ENCODE results near the gene BTNL9. TPM values are rescaled to one million over a fixed set of nuclear protein-coding genes. Genes with fewer than 3 reads are reported as not detected.
"Not testable (repeated sequence)": the region's sequence is repeated elsewhere in the genome, so short reads cannot be mapped to it uniquely, and the experiment has no call there.

Gene BTNL9
- total and polyA plus RNA-seq, 2 of the 4 experiments (the other 2 are of a cell fraction): not detected

DNA sequence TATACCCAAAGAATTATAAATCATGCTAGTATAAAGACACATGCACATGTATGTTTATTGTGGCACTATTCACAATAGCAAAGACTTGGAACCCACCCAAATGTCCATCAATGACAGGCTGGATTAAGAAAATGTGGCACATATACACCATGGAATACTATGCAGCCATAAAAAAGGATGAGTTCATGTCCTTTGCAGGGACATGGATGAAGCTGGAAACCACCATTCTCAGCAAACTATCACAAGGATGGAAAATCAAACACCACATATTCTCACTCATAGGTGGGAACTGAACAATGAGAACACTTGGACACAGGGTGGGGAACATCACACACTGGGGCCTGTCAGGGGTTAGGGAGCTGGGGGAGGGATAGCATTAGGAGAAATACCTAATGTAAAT is 25.4 kb upstream of the BTNL9 start:
- intact Hi-C loops (cut with micrococcal nuclease): loop anchor here (5.0 kb wide), 1 partner anchor 72 kb away; no protein-coding TSS in a partner anchor
- H3K56ac ChIP-seq (ENCODE audit: extremely low read depth, insufficient read depth, low read length); dilution Hi-C loops (cut with HindIII; ENCODE audit: low sequenced_read_pairs, unreplicated experiment); H2BK20ac ChIP-seq (ENCODE audit: low read depth, low read length); H3K4me3 ChIP-seq (ENCODE audit: insufficient read depth, low read depth, low read length); H3K14ac ChIP-seq (replicated peaks; ENCODE audit: low read depth, low read length); POLR2A ChIA-PET (ENCODE audit: unreplicated experiment); in situ Hi-C loops (cut with MboI; ENCODE audit: low sequenced_read_pairs); ATAC-seq (ENCODE audit: low read depth); H4K8ac ChIP-seq (ENCODE audit: low read depth in 2 of 2, low read length in 2 of 2); H3K9me3 ChIP-seq (ENCODE audit: control insufficient read depth, insufficient read depth, low read length); H2BK5ac ChIP-seq (ENCODE audit: low read depth, low read length, poor library complexity, severe bottlenecking); H2AK5ac ChIP-seq (ENCODE audit: low read depth, low read length); H3K23ac ChIP-seq (ENCODE audit: low read depth, low read length); H3K36me3 ChIP-seq (ENCODE audit: control insufficient read depth, insufficient read depth, low read length); H2AK9ac ChIP-seq (replicated peaks; ENCODE audit: low read depth, low read length, poor library complexity); H3K18ac ChIP-seq (ENCODE audit: low read depth, low read length); H3K79me1 ChIP-seq (ENCODE audit: low read depth in 1 of 2, low read length in 2 of 2); H4K20me1 ChIP-seq (ENCODE audit: insufficient read depth, low read length); H3K4ac ChIP-seq (ENCODE audit: low read depth, low read length); H3K27ac ChIP-seq (ENCODE audit: insufficient read depth, low read length); H2BK15ac ChIP-seq (ENCODE audit: low read depth, low read length); H3K4me1 ChIP-seq (ENCODE audit: control insufficient read depth, insufficient read depth, low read length); H3K9ac ChIP-seq (ENCODE audit: low read depth, low read length); H3K27me3 ChIP-seq (ENCODE audit: control insufficient read depth, insufficient read depth, low read length); H4K5ac ChIP-seq (ENCODE audit: low read depth, low read length); BruUV-seq (replicated peaks); H2BK120ac ChIP-seq (ENCODE audit: low read depth, low read length); H3K4me2 ChIP-seq (ENCODE audit: low read depth, low read length); H3K9me1 ChIP-seq (ENCODE audit: insufficient read depth, low read length); H4K91ac ChIP-seq (ENCODE audit: insufficient read depth, low read depth, low read length); DNase-seq; CTCF ChIA-PET; H2AFZ ChIP-seq (replicated peaks; ENCODE audit: low read length, poor library complexity): not testable (repeated sequence)

DNA sequence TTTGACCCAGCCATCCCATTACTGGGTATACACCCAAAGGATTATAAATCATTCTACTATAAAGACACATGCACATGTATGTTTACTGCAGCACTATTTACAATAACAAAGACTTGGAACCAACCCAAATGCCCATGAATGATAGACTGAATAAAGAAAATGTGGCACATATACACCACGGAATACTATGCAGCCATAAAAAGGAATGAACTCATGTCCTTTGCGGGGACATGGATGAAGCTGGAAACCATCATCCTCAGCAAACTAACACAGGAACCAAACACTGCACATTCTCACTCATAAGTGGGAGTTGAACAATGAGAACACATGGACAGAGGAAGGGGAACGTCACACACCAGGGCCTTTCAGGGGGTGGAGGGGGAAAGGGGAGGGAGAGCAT is 22.6 kb upstream of the BTNL9 start:
- WGBS, 2 experiments (ENCODE audit: extremely low coverage in 2 of 2, insufficient read length in 1 of 2): no CpG with 5 or more reads among the region's 3 CpGs
- H3K79me1 ChIP-seq (ENCODE audit: low read depth in 1 of 2, low read length in 2 of 2); CTCF ChIA-PET; H2AK5ac ChIP-seq (ENCODE audit: low read depth, low read length); H2AFZ ChIP-seq (replicated peaks; ENCODE audit: low read length, poor library complexity); H3K36me3 ChIP-seq (ENCODE audit: control insufficient read depth, insufficient read depth, low read length); H4K20me1 ChIP-seq (ENCODE audit: insufficient read depth, low read length); H3K4me3 ChIP-seq (ENCODE audit: insufficient read depth, low read depth, low read length); ATAC-seq (ENCODE audit: low read depth); H3K4ac ChIP-seq (ENCODE audit: low read depth, low read length); H3K23ac ChIP-seq (ENCODE audit: low read depth, low read length); H2BK120ac ChIP-seq (ENCODE audit: low read depth, low read length); DNase-seq; H3K56ac ChIP-seq (ENCODE audit: extremely low read depth, insufficient read depth, low read length); H3K9me1 ChIP-seq (ENCODE audit: insufficient read depth, low read length); H3K27ac ChIP-seq (ENCODE audit: insufficient read depth, low read length); BruUV-seq (replicated peaks); H3K27me3 ChIP-seq (ENCODE audit: control insufficient read depth, insufficient read depth, low read length); H3K14ac ChIP-seq (replicated peaks; ENCODE audit: low read depth, low read length); H3K4me1 ChIP-seq (ENCODE audit: control insufficient read depth, insufficient read depth, low read length); H2AK9ac ChIP-seq (replicated peaks; ENCODE audit: low read depth, low read length, poor library complexity); dilution Hi-C loops (cut with HindIII; ENCODE audit: low sequenced_read_pairs, unreplicated experiment); H3K18ac ChIP-seq (ENCODE audit: low read depth, low read length); in situ Hi-C loops (cut with MboI; ENCODE audit: low sequenced_read_pairs); H2BK5ac ChIP-seq (ENCODE audit: low read depth, low read length, poor library complexity, severe bottlenecking); H3K4me2 ChIP-seq (ENCODE audit: low read depth, low read length); H2BK20ac ChIP-seq (ENCODE audit: low read depth, low read length); POLR2A ChIA-PET (ENCODE audit: unreplicated experiment); H4K91ac ChIP-seq (ENCODE audit: insufficient read depth, low read depth, low read length); H2BK15ac ChIP-seq (ENCODE audit: low read depth, low read length); H4K8ac ChIP-seq (ENCODE audit: low read depth in 2 of 2, low read length in 2 of 2); H3K9me3 ChIP-seq (ENCODE audit: control insufficient read depth, insufficient read depth, low read length); H3K9ac ChIP-seq (ENCODE audit: low read depth, low read length); H4K5ac ChIP-seq (ENCODE audit: low read depth, low read length): not testable (repeated sequence)
- intact Hi-C loops (cut with micrococcal nuclease): loop anchor here (5.0 kb wide), 1 partner anchor 75 kb away; no protein-coding TSS in a partner anchor
